Measurements from ENCODE around the gene DDT.

DNA sequence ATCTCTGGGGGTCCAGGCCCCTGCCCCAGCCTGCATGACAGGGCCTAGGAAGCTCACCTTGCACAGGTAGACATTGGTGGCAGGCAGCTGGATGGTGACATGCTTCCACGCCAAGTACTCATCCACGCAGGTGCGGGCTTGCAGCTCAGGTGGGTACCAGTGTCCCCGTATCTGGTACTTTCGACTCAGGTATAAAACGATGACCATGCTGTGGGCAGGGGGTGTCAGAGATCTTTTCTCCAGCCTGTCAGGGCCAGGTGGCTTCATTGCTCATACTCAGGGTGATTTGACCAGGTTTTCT, 32.6 kb upstream of the DDT start:
- no peak for TF ChIP-seq EZH2 (IDR thresholded peaks at IDR 0.05; ENCODE audit: borderline replicate concordance, low read length)
- TF ChIP-seq, protein P1, sequence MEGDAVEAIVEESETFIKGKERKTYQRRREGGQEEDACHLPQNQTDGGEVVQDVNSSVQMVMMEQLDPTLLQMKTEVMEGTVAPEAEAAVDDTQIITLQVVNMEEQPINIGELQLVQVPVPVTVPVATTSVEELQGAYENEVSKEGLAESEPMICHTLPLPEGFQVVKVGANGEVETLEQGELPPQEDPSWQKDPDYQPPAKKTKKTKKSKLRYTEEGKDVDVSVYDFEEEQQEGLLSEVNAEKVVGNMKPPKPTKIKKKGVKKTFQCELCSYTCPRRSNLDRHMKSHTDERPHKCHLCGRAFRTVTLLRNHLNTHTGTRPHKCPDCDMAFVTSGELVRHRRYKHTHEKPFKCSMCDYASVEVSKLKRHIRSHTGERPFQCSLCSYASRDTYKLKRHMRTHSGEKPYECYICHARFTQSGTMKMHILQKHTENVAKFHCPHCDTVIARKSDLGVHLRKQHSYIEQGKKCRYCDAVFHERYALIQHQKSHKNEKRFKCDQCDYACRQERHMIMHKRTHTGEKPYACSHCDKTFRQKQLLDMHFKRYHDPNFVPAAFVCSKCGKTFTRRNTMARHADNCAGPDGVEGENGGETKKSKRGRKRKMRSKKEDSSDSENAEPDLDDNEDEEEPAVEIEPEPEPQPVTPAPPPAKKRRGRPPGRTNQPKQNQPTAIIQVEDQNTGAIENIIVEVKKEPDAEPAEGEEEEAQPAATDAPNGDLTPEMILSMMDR (IDR thresholded peaks at IDR 0.05; ENCODE audit: low read length): no peak

Measured in OCI-LY1 (cell line).